WTC11 (cell line): Measurements from ENCODE around the gene LPP.

ENCODE experiments used
- IRF2 ChIP-seq: sonication (generic); formaldehyde crosslinking; IDR thresholded peaks from 2 replicates; pipeline ENCODE4 v1.8.0; 2022; ENCODE audit warnings: low read depth, missing genetic modification reagents, borderline replicate concordance
- NFYB ChIP-seq: sonication (generic); formaldehyde crosslinking; conservative IDR thresholded peaks from 2 replicates; pipeline ENCODE4 v1.8.0; 2022; ENCODE audit warnings: low read depth, missing genetic modification reagents
- TF ChIP-seq, protein P1 (sequence below): fragments of 200-600 bp; IDR thresholded peaks from 2 replicates; pipeline ENCODE4 v1.8.0; 2022; ENCODE audit warnings: antibody characterized with exemption
- TF ChIP-seq, protein P2 (sequence below): sonication (generic); formaldehyde crosslinking; IDR thresholded peaks from 2 replicates; pipeline ENCODE4 v1.8.0; 2022; ENCODE audit warnings: mild to moderate bottlenecking, missing genetic modification reagents
- TF ChIP-seq, protein P3 (sequence below): sonication (generic); formaldehyde crosslinking; conservative IDR thresholded peaks from 2 replicates; pipeline ENCODE4 v1.8.1; 2022; ENCODE audit warnings: mild to moderate bottlenecking, missing genetic modification reagents

DNA sequence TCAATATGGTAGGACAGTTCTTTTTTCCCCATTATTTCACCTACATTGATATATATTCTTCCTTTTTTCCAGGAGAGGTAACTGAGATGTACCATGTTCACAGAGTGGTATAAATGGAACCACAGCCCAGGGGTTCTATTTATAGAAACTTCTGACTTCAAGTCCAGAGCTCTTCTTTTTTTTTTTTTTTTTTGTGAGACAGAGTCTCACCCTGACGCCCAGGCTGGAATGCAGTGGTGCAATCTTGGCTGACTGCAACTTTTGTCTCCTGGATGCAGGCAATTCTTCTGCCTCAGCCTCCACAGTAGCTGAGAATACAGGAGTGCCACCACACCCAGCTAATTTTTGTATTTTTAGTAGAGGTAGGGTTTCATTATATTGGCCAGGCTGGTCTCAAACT is 750.7 kb downstream of the LPP start:
- TF ChIP-seq, protein P1, sequence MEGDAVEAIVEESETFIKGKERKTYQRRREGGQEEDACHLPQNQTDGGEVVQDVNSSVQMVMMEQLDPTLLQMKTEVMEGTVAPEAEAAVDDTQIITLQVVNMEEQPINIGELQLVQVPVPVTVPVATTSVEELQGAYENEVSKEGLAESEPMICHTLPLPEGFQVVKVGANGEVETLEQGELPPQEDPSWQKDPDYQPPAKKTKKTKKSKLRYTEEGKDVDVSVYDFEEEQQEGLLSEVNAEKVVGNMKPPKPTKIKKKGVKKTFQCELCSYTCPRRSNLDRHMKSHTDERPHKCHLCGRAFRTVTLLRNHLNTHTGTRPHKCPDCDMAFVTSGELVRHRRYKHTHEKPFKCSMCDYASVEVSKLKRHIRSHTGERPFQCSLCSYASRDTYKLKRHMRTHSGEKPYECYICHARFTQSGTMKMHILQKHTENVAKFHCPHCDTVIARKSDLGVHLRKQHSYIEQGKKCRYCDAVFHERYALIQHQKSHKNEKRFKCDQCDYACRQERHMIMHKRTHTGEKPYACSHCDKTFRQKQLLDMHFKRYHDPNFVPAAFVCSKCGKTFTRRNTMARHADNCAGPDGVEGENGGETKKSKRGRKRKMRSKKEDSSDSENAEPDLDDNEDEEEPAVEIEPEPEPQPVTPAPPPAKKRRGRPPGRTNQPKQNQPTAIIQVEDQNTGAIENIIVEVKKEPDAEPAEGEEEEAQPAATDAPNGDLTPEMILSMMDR = no peak
- TF ChIP-seq, protein P2, sequence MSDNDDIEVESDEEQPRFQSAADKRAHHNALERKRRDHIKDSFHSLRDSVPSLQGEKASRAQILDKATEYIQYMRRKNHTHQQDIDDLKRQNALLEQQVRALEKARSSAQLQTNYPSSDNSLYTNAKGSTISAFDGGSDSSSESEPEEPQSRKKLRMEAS = no peak
- TF ChIP-seq NFYB (CRISPR knock-in tag) = no peak
- TF ChIP-seq, protein P3, sequence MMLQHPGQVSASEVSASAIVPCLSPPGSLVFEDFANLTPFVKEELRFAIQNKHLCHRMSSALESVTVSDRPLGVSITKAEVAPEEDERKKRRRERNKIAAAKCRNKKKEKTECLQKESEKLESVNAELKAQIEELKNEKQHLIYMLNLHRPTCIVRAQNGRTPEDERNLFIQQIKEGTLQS = no peak
- TF ChIP-seq IRF2 (CRISPR knock-in tag) = no peak
